Measurements from ENCODE around the gene PARVA.

DNA sequence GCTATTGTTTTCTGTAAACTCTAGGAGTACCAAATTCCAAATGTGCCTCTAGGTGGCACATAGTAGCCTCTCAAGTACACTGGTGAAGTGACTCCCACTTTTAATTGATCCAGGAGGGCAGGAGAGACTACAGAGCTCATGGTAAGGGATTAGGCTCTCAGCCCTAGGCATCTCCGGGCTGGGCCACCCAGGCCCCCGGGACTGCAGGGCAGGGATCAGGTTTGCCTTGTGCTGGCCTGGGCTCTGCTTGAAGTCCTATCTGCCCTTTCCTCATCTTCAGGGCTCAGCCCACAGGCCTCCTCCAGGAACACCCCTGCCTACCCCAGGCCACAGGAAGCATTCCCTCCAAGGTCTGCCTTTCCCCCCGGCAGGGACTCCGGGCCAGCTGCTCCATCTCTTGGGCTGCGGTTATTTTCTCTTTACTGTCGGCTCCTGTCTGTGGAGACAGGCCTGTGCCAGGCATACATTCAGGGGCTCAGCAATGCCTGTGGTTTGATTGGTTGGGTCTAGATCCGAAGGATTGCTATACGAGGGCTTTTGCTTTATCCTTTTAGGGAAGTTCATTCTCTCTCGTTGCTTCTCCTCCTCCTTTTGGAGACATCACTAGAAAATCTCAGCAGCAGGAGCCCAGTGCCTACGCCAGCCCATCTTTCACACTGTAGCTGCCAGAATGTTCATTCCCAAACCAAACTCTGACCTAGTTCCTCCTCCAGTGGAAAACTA is 32.8 kb downstream of the PARVA start:
- no peak for TF ChIP-seq GATA2 (IDR thresholded peaks at IDR 0.05; ENCODE audit: low read depth, low read length)
- no peak for TF ChIP-seq GATA3 (IDR thresholded peaks at IDR 0.05; ENCODE audit: low read depth, low read length)
